IPS DF 6.9 (cell line): ENCODE measurements around the gene PITPNC1.
"Not testable (repeated sequence)": the region's sequence is repeated elsewhere in the genome, so short reads cannot be mapped to it uniquely, and the experiment has no call there.

ENCODE experiments used
- DNase-seq: peaks from one replicate; pipeline ENCODE4 v3.0.0-alpha.2; 2013; ENCODE audit warnings: low read depth, low spot score
- H3K27ac ChIP-seq: one replicate; pipeline ENCODE4 v1.5.1; 2013; ENCODE audit warnings: low read length, control low read depth
- H3K27me3 ChIP-seq: 2 replicates; pipeline ENCODE4 v1.6.1; 2013; ENCODE audit warnings: mild to moderate bottlenecking, low read length; ENCODE audit not compliant: control insufficient read depth, insufficient read depth
- H3K36me3 ChIP-seq: 2 replicates; pipeline ENCODE4 v1.6.1; 2013; ENCODE audit warnings: low read length; ENCODE audit not compliant: control insufficient read depth, insufficient read depth
- H3K4me1 ChIP-seq: 2 replicates; pipeline ENCODE4 v1.6.1; 2013; ENCODE audit warnings: low read length; ENCODE audit not compliant: control insufficient read depth, insufficient read depth
- H3K4me3 ChIP-seq: 2 replicates; pipeline ENCODE4 v1.5.1; 2013; ENCODE audit warnings: mild to moderate bottlenecking, low read length
- H3K9me3 ChIP-seq: 2 replicates; pipeline ENCODE4 v1.6.1; 2013; ENCODE audit warnings: low read length, inconsistent platforms; ENCODE audit not compliant: control insufficient read depth, insufficient read depth
- WGBS: extraction: QIAGEN DNeasy Blood & Tissue Kit; methylation state at CpG from one replicate; pipeline ENCODE4 v1.1.7; 2013; ENCODE audit warnings: mixed read lengths, missing lambda C conversion rate; ENCODE audit not compliant: insufficient read length, insufficient coverage; 5-methylcytosine and 5-hydroxymethylcytosine counted together

PITPNC1 gene

GRCh38 chr17:67644061-67644460, 267.0 kb downstream of the PITPNC1 start:
- H3K4me1 ChIP-seq = no peaks in the 10 kb centered on the region
- no CpG with 5 or more reads among the region's 5 CpGs for WGBS

GRCh38 chr17:67645195-67645594, 268.1 kb downstream of the PITPNC1 start:
- not testable (repeated sequence) for H3K4me3 ChIP-seq, H3K4me1 ChIP-seq, H3K9me3 ChIP-seq, H3K27ac ChIP-seq, H3K36me3 ChIP-seq, DNase-seq, H3K27me3 ChIP-seq
- no CpG with 5 or more reads among the region's 8 CpGs for WGBS

More at GRCh38 chr17:67644061-67644460, 267.0 kb downstream of the PITPNC1 start:
- no peak for DNase-seq
- no peak overlapping the region for H3K4me3 ChIP-seq
- H3K36me3 ChIP-seq = no peaks in the 10 kb centered on the region
- H3K9me3 ChIP-seq = no peaks in the 10 kb centered on the region
- no peaks in the 10 kb centered on the region for H3K27me3 ChIP-seq
- no peak overlapping the region for H3K27ac ChIP-seq

- no peak overlapping the region for H3K27ac ChIP-seq
- WGBS = no CpG with 5 or more reads among the region's 6 CpGs
- no peaks in the 10 kb centered on the region for H3K27me3 ChIP-seq
- no peaks in the 10 kb centered on the region for H3K9me3 ChIP-seq
- no peak overlapping the region for H3K4me3 ChIP-seq
- no peaks in the 10 kb centered on the region for H3K36me3 ChIP-seq
- peaks cover 3% of the 10 kb centered on the region for H3K4me1 ChIP-seq
- DNase-seq = no peak
Measured at GRCh38 chr17:67646472-67646871, 269.4 kb downstream of the PITPNC1 start.

GRCh38 chr17:67647482-67647881, 270.4 kb downstream of the PITPNC1 start:
- no peak for DNase-seq
- peaks cover 3% of the 10 kb centered on the region for H3K4me1 ChIP-seq
- no peak overlapping the region for H3K4me3 ChIP-seq
- H3K36me3 ChIP-seq = no peaks in the 10 kb centered on the region
- no peaks in the 10 kb centered on the region for H3K9me3 ChIP-seq
- WGBS = no CpG with 5 or more reads among the region's 5 CpGs
- H3K27ac ChIP-seq = no peak overlapping the region
- no peaks in the 10 kb centered on the region for H3K27me3 ChIP-seq

- H3K4me3 ChIP-seq = no peak overlapping the region
- no peaks in the 10 kb centered on the region for H3K36me3 ChIP-seq
- H3K9me3 ChIP-seq = no peaks in the 10 kb centered on the region
- no CpG with 5 or more reads among the region's 6 CpGs for WGBS
- peaks cover 3% of the 10 kb centered on the region for H3K4me1 ChIP-seq
- H3K27ac ChIP-seq = no peak overlapping the region
- DNase-seq = no peak
- no peaks in the 10 kb centered on the region for H3K27me3 ChIP-seq
Measured at GRCh38 chr17:67648032-67648905, 271.2 kb downstream of the PITPNC1 start.

- H3K9me3 ChIP-seq, H3K4me1 ChIP-seq, H3K36me3 ChIP-seq, H3K27me3 ChIP-seq, H3K4me3 ChIP-seq, DNase-seq, H3K27ac ChIP-seq: not testable (repeated sequence)
- WGBS = no CpG with 5 or more reads among the region's 3 CpGs
Measured at GRCh38 chr17:67648906-67649295, 271.8 kb downstream of the PITPNC1 start.

- no peak for DNase-seq
- Histone ChIP-seq H3K27me3 (no peaks in the 10 kb centered on the region), H3K4me1 (peaks cover 3% of the 10 kb centered on the region), H3K9me3 (no peaks in the 10 kb centered on the region), H3K4me3 (no peak overlapping the region), H3K27ac (peak overlapping the region; percentile 38), H3K36me3 (no peaks in the 10 kb centered on the region)
- no CpG with 5 or more reads among the region's 3 CpGs for WGBS
Measured at GRCh38 chr17:67649891-67650290, 272.8 kb downstream of the PITPNC1 start.

- H3K36me3 ChIP-seq, H3K27ac ChIP-seq, H3K27me3 ChIP-seq, H3K4me1 ChIP-seq, DNase-seq, H3K4me3 ChIP-seq, H3K9me3 ChIP-seq: not testable (repeated sequence)
- WGBS = no CpG with 5 or more reads among the region's 7 CpGs
Measured at GRCh38 chr17:67651218-67651579, 274.1 kb downstream of the PITPNC1 start.

- Histone ChIP-seq H3K4me3 (no peak overlapping the region), H3K27me3 (no peaks in the 10 kb centered on the region), H3K4me1 (peaks cover 3% of the 10 kb centered on the region), H3K27ac (no peak overlapping the region), H3K36me3 (no peaks in the 10 kb centered on the region), H3K9me3 (no peaks in the 10 kb centered on the region)
- no CpG with 5 or more reads among the region's 14 CpGs for WGBS
- no peak for DNase-seq
Measured at GRCh38 chr17:67652433-67652832, 275.4 kb downstream of the PITPNC1 start.

GRCh38 chr17:67655478-67656148, 278.5 kb downstream of the PITPNC1 start:
- WGBS = no CpG with 5 or more reads among the region's 7 CpGs
- no peaks in the 10 kb centered on the region for H3K4me1 ChIP-seq
- no peak overlapping the region for H3K27ac ChIP-seq
- no peak for DNase-seq
- H3K4me3 ChIP-seq = no peak overlapping the region
- peaks cover 1% of the 10 kb centered on the region; the same call in 1 of the 2 replicates for H3K9me3 ChIP-seq
- no peaks in the 10 kb centered on the region for H3K27me3 ChIP-seq
- H3K36me3 ChIP-seq = no peaks in the 10 kb centered on the region
